ENCODE data around the gene EPS15.
"Not testable (repeated sequence)": the region's sequence is repeated elsewhere in the genome, so short reads cannot be mapped to it uniquely, and the experiment has no call there.

EPS15 gene

DNA sequence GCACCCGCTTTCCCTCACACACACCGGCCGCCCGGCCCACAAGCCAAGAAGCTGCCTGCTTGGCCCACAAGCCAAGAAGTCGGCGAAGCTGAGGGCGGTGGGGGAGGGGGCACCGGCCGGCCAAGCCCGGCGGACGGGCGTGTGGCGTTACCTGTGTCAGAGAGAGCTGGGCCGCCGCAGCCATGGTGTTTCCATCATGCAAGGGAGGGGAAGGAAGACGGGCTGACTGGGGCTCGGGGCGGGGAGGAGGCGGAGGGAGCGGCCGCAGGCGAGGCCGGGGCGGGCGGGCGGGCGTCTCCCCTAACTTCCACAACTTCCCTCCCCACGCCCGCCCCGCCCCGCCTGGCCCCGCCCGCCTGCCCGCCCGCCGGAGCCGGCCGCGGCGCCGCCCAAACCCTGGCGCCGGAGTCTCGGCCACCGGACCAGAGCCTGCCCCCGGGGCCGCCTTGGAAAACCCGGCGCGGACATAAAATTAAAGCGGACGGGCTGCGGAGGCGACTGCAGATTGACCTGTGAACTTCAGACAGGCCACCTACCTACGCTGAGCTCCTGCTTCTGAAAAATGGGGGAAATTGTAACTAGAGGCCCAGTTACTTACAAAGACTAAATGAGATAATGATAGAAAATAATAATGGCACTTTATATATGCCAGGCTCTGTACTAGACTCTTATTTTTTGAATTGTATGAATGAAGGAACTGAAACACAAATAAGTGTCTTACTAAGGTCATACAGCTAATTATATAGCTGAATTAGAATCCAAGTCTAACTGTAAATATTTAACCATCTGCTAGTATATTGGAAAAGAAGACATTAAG is at the start of gene EPS15:
TSS of gene EPS15 (minus strand) at position 219 of the 817 bp plus-strand sequence. CDS start at position 184, 35 bp downstream.
- DNase-seq: peak; percentile 92 to 95

DNA sequence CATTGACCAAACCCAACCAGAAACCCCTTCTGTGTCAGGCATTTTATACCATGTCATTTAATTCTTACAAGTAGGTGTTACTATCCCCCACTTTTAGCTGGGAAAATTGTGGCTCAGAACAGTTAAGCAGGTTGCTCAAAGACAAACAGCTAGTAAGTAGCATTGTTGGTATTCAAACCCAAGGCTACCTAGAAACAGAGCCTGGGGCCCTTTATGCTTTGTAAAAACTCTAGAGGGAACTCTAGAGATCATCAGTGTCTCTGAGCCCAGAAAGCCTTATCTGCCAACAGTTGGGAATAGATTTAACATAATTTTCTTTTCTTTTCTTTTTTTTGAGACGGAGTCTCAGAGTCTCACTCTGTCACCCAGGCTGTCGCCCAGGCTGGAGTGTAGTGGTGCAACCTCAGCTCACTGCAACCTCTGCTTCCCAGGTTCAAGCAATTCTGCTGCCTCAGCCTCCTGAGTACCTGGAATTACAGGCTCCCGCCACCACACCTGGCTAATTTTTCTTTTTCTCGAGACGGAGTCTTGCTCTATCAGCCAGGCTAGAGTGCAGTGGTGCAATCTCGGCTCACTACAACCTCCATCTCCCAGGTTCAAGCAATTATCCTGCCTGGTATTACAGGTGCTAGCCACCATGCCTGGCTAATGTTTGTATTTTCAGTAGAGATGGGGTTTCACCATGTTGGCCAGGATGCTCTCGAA is 49.3 kb upstream of the EPS15 start:
- no peak for DNase-seq
- TF ChIP-seq POLR2A (IDR thresholded peaks at IDR 0.05; ENCODE audit: low read length): no peak
- no peak for TF ChIP-seq GATA1 (IDR thresholded peaks at IDR 0.05; ENCODE audit: low read depth, low read length)

More for the DNA sequence above, at the start of gene EPS15:
- TF ChIP-seq POLR2A (IDR thresholded peaks at IDR 0.05; ENCODE audit: low read length): peak; percentile 42
- no peak for TF ChIP-seq GATA1 (IDR thresholded peaks at IDR 0.05; ENCODE audit: low read depth, low read length)

DNA sequence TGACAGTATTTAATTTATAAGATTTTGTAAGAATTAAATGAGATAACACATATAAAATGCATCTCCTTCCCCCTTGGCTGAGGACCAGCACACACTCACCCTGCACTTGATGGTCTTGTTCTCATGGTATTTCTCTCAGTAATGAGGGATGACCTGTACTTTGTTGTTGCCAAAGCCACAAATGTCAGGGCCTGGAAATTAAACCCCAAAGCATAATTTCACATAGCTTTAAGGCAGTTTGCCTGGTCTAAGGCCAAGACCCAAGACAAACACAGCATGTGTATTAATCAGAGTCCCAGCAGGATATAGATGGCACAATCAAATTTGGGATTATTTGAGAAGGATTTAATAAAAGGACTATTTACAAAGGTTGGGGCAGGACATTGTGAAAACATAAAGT is 48.6 kb upstream of the EPS15 start:
- TF ChIP-seq GATA1 (IDR thresholded peaks at IDR 0.05; ENCODE audit: low read depth, low read length) (no peak), POLR2A (IDR thresholded peaks at IDR 0.05; ENCODE audit: low read length) (no peak)
- DNase-seq: no peak

DNA sequence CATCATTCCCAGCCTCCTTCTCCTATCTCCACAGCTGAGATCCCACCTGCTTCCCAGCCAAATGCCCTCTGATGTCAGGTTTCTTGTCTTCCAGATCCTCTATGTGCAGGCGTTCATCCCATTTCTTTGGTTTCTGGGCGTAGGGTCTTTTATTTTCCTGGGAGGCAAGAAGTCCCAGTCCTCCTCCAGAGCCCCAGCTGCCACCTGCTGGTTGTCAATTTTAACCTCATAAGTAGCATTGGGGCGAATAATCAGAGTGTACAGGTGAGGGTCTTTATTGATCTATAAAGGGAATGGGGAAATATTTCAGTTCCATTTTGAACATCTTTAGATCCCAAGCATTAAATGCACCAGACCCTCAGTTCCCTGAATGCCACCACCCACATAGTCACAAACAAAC is 47.2 kb upstream of the EPS15 start:
- no peak for DNase-seq
- TF ChIP-seq POLR2A (IDR thresholded peaks at IDR 0.05; ENCODE audit: low read length) (no peak), GATA1 (IDR thresholded peaks at IDR 0.05; ENCODE audit: low read depth, low read length) (no peak)

DNA sequence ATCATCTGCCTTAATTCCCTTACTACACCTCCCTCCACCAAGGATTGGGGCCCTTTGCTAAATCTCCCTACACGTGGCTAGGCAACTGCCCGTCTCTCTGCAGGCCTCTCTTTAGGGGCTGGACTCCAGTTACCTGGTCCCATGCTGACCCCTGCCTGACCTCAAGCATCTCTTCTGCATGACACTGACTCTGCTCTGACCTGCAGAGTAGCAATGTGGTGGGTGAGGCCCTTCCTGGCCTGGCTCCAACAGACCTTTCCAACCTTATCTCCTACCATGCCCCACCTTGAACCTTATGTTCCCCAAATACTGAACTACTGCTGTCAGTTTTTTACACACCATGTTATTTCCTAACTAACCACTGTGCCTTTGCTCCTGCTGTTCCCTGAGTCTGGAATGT is 45.9 kb upstream of the EPS15 start:
- TF ChIP-seq GATA1 (IDR thresholded peaks at IDR 0.05; ENCODE audit: low read depth, low read length): no peak
- no peak for TF ChIP-seq POLR2A (IDR thresholded peaks at IDR 0.05; ENCODE audit: low read length)
- DNase-seq: peak; percentile 13 to 40

DNA sequence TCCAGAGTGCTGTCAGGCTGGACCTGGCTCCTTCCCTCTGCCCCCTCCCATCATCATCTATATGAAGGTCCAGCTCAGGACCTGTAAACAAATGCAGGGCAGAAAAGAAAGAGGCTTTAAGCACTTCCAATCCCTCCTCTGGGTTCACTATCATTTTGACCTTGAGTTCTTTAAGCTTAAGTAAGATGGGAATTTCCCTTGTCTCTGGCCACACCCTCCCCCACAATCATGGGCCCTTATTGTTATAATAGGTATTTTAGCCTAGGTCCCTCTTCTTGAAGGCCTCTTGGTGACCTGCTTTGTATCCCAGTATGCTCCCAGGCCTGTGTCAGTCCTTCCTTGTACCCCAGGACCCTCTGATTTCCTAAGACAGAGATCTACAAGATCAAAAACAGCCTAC is 45.1 kb upstream of the EPS15 start:
- peak in 1 of 2 experiments; percentile 19 for DNase-seq
- TF ChIP-seq GATA1 (IDR thresholded peaks at IDR 0.05; ENCODE audit: low read depth, low read length) (no peak), POLR2A (IDR thresholded peaks at IDR 0.05; ENCODE audit: low read length) (no peak)

DNA sequence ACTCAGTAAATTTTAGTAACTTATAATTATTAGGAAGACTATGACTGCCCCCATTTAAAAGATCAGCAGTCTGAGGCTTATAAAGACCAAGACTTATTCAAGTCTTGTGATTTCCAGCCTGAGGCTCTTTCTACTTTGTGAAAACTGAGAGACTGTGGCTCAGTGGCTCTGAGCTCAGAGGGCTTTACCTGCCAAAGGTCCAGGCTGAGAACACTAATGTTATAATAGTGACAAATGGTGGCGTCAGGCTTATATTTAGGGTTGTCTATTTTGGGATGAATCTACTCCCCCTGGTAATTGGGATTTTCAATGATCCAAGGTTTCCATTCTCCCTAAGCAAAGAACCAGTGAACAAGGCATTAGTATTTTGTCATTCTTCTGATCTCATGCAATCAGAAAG is 42.6 kb upstream of the EPS15 start:
- DNase-seq: no peak
- no peak for TF ChIP-seq GATA1 (IDR thresholded peaks at IDR 0.05; ENCODE audit: low read depth, low read length)
- TF ChIP-seq POLR2A (IDR thresholded peaks at IDR 0.05; ENCODE audit: low read length): no peak

GRCh38 chr1:51560895-51561294 is 41.8 kb upstream of the EPS15 start:
- DNase-seq: not testable (repeated sequence)

GRCh38 chr1:51560034-51560433 is 41.0 kb upstream of the EPS15 start:
- TF ChIP-seq POLR2A (IDR thresholded peaks at IDR 0.05; ENCODE audit: low read length): no peak
- TF ChIP-seq GATA1 (IDR thresholded peaks at IDR 0.05; ENCODE audit: low read depth, low read length): no peak

GRCh38 chr1:51559501-51559900 is 40.4 kb upstream of the EPS15 start:
- no peak for TF ChIP-seq POLR2A (IDR thresholded peaks at IDR 0.05; ENCODE audit: low read length)
- no peak for TF ChIP-seq GATA1 (IDR thresholded peaks at IDR 0.05; ENCODE audit: low read depth, low read length)
- no peak for DNase-seq

More at GRCh38 chr1:51560034-51560433, 41.0 kb upstream of the EPS15 start:
- DNase-seq: no peak

DNA sequence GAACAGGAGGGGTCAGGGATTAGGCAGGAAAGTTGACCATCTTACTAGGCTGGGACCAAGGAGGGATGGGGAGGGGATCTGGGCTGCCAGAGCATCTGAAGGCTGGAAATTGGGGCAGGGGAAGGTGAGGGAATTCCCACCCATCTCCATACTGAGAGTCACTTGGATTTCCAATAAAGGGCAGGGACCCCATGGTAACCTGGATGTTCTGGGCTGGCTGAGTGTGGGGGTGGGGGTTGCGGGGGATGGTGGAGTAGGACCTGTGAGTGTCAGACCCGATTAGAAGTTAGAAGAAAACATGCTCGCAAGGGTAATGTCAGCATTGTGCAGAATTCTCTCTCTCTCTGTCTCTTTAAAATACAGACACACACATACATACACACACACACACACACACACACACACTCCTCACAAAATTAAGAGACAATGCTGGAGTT is 40.0 kb upstream of the EPS15 start:
- TF ChIP-seq POLR2A (IDR thresholded peaks at IDR 0.05; ENCODE audit: low read length) (no peak), GATA1 (IDR thresholded peaks at IDR 0.05; ENCODE audit: low read depth, low read length) (no peak)
- DNase-seq: no peak

DNA sequence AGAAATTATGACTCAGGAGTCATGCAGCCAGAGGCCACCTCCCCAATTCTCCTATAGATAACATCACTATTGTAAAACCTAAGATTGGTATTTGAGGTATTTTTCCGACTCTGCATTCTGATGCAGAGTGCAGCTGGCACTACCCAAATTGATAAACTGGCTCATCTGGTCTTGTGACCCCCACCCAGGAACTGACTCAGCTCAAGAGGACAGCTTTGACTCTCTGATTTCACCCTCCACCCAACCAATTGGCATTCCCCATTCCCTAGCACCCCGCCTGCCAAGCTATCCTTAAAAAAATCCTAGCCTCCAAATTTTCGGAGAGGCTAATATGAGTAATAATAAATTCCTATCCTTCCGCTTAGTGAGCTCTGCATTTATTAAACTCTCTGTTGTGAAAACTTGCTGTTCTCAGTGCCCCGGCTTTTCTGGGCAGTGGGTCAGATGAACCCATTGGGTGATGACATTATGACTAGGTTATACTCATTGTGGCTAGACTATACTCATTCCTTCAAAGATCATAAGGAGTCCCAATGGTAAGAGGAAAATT is 39.4 kb upstream of the EPS15 start:
- DNase-seq: no peak
- TF ChIP-seq GATA1 (IDR thresholded peaks at IDR 0.05; ENCODE audit: low read depth, low read length): no peak

- DNase-seq: no peak
- TF ChIP-seq POLR2A (IDR thresholded peaks at IDR 0.05; ENCODE audit: low read length): no peak
- no peak for TF ChIP-seq GATA1 (IDR thresholded peaks at IDR 0.05; ENCODE audit: low read depth, low read length)
Measured at GRCh38 chr1:51557168-51557567, 38.1 kb upstream of the EPS15 start.

- DNase-seq: no peak
- no peak for TF ChIP-seq POLR2A (IDR thresholded peaks at IDR 0.05; ENCODE audit: low read length)
- no peak for TF ChIP-seq GATA1 (IDR thresholded peaks at IDR 0.05; ENCODE audit: low read depth, low read length)
Measured at GRCh38 chr1:51555866-51556619, 37.0 kb upstream of the EPS15 start.
